NCI-H2171 treated with DMSO at 0.1 percent for 48 hours (cell line): ENCODE data around the gene HYAL3.
"Not testable (repeated sequence)": the region's sequence is repeated elsewhere in the genome, so short reads cannot be mapped to it uniquely, and the experiment has no call there.

Source experiments
- DNase-seq: peaks from one replicate; lab custom pipeline; 2025; lab: John Stamatoyannopoulos, UW

The HYAL3 gene

DNA sequence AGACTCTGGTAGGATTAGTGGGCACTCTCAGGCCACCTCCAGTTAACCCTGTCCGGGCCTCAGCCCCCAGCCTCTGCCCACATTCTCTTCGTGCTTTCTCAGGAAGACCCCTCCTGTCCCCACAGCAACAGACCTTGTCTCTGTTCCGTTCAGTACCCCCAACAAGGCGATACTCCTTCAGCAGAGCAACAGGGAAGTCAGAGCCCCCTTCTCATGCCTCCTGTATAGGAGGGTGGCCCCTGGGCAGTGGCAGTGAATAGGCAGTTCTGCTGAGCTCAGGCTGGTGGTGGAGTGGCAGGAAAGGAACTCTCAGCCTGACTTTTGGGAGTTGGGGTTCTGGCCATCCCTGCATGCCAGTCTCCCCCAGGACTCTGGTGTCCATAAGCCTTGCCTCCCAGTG lies 29.7 kb downstream of the HYAL3 start:
- DNase-seq: no peak

- no peak for DNase-seq
Measured at GRCh38 chr3:50268703-50269451, 30.3 kb downstream of the HYAL3 start, which contains the start of gene SEMA3B. TSS of gene SEMA3B (plus strand) at chr3:50269147. CDS start at chr3:50269241, 94 bp downstream.

DNA sequence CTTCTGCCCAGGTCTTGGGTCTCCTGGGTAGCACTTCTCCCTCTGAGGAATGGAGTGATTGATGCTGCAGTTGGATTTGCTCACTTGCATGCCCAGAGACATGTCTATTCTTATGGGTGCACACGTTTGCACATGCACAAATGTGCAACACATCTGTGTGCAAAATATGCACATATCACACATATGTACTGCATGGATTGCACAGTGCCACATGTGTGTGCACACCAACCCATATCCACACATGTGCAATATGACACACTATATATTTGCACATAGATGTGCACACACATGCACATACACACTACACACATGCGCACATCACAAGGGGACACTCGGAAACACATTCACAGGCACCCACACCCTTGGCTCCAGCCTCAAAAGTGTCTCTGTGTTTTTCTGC lies 30.9 kb downstream of the HYAL3 start:
- DNase-seq: no peak

DNA sequence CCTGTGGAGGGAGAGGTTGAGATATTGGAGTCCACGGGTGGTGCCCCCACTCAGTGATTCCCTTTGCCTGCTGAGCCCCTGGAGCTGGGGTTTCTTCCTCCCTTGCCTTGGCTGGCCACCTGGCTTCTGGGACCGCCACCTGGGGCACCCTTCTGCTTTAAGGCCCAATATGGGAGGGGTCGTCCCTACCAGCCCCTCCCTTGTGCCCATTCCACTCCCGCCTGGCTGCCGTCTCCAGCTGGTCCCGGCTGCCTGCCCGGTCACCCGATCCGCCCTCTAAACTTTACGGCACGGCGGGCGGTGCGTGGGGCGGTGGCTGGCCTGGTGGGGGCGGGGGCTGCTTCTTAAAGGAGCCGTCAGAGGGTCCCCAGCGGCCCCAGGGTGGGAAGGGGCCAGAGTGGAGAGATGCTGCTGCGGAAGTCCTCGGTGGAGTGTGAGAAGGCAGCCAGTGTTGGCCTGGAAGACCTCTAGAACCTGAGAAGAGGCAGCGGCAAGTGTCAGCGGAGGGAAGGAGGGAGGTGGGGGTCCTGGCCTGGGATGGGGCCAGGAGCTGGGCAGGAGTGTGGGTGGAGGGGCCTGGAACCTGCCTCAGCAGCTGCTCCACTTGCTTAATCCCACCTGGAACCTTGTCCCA lies 31.8 kb downstream of the HYAL3 start:
- peak; percentile 44 for DNase-seq

DNA sequence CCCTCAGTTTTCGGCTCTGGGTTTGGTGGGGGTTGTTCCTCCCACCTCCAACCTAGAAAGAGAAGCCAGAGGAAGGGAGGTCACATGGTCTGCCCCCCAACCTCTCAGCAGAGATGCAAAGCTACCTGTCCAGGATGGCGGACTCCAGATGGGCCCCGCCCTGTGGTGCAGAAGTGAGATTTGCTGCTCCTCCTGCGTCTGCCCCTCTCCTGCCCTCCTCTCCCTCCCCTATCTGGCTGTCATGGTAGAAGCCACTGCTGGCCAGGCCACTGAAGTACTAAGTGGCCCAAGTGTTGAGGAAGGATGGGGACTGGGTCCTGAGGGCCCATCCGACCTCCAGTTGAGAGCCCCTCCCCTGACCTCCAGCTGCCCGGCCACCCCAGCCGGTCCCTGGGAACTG lies 32.4 kb downstream of the HYAL3 start:
- DNase-seq: no peak

DNA sequence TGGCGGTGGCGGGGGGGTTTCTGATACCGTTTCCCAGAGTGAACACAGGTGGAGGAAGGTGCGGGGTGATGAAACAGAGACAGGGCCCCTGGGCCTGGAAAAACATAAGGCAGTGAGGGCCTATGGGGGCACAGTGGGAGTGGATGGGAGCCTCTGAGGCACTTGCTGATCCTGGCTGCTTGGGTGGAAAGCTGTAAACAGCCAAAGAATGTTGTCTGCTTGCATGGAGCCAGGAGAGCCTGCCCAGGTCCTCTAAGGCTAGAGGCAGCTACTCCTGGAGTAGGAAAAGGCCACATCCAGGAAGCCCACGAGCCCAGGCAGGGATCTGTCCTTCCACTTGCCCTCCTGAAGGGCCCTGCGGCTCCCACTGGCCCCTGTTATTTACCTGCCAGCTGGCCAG lies 33.2 kb downstream of the HYAL3 start:
- no peak for DNase-seq

- no peak for DNase-seq
Measured at GRCh38 chr3:50265571-50265970, 33.6 kb downstream of the HYAL3 start.

DNA sequence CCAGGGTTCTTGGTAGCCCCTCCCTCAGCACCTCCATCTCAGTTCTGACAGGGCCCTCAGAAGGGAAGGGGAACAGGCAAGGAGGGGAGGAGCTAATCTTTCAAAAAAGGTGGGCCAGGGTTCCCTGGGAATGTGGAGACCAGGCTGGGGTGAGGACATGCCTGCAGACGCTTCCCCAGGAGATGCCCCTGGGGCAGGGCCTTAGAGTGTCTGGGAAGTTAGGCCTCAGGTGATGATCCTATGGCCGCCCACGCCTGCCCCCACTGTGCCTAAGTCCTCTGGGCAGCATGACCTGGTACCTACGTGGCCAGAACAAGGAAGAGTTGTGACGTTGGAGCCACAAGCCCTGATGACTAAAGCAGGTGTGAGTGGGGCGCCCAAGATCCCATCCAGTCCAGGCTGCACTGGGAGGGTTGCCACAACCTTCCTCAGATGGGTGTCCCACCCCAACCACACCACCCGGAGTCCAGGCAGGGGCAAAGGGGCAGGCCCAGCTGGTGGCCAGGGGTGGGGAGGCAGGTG lies 34.2 kb downstream of the HYAL3 start:
- no peak for DNase-seq

GRCh38 chr3:50264383-50264963 lies 34.7 kb downstream of the HYAL3 start:
- no peak for DNase-seq

DNA sequence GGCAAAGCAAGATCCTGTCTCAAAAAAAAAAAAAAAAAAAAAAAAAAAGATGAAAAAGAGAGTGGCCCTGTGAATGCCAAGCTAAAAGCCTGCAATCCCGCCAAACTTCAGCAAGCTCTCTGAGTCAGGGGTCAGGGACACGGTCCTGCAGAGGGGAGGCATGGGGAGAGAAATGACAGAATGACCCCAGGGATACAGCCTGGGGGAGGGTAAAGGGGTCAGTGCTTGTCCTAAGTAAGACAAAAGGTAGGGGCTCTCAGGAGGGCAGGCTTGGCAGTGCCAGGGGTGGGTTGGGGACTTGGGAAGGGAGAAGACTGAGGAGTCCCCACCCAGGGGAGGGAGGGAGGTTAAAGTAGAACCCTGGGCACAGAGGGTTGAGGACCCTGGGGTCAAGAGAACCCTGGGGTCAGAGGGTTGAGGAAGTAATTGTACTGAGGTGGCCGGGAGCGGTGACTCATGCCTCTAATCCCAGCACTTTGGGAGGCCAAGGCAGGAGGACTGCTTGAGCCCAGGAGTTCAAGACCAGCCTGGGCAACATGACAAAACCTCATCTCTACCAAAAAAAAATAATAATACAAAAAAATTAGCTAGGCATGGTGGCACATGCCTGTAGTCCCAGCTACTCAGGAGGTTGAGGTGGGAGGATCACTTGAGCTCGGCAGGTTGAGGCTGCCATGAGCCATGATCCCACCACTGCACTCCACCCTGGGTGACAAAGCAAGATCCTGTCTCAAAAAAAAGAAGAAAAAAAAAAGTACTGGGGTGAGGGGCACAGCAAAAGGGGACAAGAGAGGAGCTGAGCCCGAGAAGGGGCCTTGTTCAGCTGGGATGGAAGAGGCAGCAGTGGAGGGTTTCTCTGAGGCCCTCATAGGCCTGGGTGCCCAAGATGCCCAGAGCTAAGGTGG lies 35.5 kb downstream of the HYAL3 start:
- no peak for DNase-seq

DNA sequence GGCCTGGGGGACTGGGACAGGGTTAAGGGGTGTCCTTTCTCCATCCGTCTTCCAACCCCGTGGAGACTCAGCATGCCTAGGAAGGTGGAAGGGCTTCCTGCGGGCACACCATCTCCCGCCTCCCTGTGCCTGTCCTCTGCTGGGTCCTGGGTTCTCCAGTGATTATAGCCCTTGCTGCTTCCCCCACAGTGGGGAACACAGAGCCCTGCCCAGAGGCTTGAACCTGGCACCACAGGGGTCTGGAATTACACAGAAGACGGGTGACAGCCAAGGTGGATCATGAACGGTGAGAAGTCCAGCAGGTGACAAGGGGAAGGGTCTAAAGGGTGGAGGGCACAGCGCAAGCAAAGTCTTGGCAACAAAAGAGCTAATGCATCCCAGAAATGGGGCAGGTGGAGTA lies 36.4 kb downstream of the HYAL3 start:
- no peak for DNase-seq

DNA sequence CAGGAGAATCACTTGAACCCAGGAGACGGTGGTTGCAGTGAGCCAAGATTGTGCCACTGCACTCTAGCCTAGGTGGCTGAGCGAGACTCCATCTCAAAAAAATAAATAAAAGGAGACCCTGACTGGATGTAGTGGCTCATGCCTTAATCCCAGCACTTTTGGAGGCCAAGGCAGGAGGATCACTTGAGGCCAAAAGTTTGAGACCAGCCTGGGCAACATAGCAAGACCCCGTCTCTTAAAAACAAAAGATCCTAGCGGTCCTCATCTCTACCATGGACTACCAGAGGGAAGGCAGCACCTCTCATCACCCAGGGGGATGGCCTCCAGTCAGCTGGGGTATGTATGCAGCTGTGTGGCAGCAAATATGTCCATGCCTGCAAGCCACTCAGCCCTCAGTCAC lies 37.0 kb downstream of the HYAL3 start:
- not testable (repeated sequence) for DNase-seq

DNA sequence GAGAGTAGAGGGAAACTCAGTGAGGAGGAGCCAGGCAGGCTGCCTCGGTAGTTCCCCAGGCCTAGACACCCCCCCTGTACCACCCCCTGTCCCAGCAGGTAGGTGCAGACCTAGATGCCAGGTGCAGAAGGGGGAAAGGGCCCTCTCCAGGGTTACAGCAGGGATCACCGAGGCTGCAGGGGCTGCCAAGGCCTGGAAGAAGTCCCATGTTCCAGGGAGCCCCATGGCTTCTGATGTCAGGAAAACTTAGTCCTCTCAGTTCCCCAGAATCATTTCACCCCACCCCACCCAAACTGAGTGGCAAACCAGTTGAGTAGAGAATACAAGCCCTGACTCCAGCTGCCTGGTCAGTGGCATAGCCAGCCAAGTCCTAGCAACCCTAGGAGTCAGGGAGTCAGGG lies 37.7 kb downstream of the HYAL3 start:
- DNase-seq: no peak

- no peak for DNase-seq
Measured at GRCh38 chr3:50260942-50261441, 38.2 kb downstream of the HYAL3 start.

- peak; percentile 53 for DNase-seq
Measured at GRCh38 chr3:50260027-50260941, 38.9 kb downstream of the HYAL3 start.

DNA sequence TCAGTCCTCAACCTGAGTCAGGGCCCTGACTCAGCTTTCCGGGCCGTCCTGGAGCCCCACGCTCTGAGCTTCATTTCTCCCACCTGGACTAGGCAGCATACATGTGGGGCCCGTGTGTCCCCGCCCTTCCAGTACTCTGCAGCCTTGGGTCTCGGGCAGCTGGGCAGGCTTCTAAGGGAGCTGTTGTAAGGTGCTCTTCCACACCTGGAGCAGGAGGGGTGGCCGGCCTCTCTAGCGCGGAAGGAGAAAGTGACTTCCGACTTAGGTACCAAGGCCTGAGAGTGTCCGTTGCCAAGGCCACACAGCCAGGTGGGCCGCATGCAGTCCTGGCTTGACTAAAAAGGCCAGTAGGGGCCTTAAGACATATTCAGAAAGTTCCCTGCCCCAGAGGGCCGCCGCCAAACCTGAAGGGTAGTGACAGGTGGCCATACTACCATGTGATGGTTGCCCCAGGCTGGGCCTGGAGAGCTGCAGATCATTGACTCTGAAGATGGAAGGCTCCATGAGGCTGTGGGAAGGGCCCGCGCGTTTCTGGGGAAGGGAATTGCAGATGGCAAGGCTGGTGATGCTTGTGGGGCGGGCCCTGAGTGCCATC lies 39.7 kb downstream of the HYAL3 start:
- peak; percentile 7 for DNase-seq

DNA sequence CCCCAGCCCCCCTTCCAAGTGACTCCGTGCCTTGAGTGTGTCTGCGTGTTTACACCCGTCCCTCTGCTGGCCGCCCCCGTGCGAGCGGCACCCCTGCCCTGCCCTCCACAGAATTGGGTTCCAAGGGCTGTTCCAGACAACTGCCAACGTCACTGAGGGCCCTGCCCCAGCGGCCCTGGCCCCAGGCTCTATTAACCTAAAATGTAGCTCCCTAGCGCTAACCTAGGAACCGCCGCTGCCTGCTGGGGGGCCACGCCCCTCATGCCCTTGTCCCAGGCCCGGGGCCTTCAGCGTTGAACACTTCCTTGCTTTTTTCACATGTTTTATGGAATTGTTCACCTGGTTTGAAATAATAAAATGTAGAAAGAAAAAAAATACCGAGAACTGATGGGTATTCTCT lies 40.2 kb downstream of the HYAL3 start:
- DNase-seq: no peak

GRCh38 chr3:50258029-50258680 lies 41.0 kb downstream of the HYAL3 start:
- DNase-seq: no peak

- DNase-seq: no peak
Measured at GRCh38 chr3:50256978-50257890, 42.0 kb downstream of the HYAL3 start.
